ENCODE data around the gene TAC3.
"Not testable (repeated sequence)": the region's sequence is repeated elsewhere in the genome, so short reads cannot be mapped to it uniquely, and the experiment has no call there.

The TAC3 gene

GRCh38 chr12:56980268-56980667 is 36.1 kb downstream of the TAC3 start:
- DNase-seq, result no peak

- no peak for DNase-seq
These were observed 36.7 kb downstream of the TAC3 start for GRCh38 chr12:56979628-56980027.

- DNase-seq, result no peak
These were observed 37.8 kb downstream of the TAC3 start for GRCh38 chr12:56978397-56979138.

- not testable (repeated sequence) for DNase-seq
These were observed 39.0 kb downstream of the TAC3 start for GRCh38 chr12:56977361-56977760.

- DNase-seq, result not testable (repeated sequence)
These were observed 42.1 kb downstream of the TAC3 start for GRCh38 chr12:56974224-56974623.

GRCh38 chr12:56968910-56969309 is 47.4 kb downstream of the TAC3 start:
- DNase-seq, result not testable (repeated sequence)

GRCh38 chr12:56965997-56966642 is 50.2 kb downstream of the TAC3 start:
- not testable (repeated sequence) for DNase-seq

- not testable (repeated sequence) for DNase-seq
These were observed 51.2 kb downstream of the TAC3 start for GRCh38 chr12:56965124-56965523.

- DNase-seq, result not testable (repeated sequence)
These were observed 52.8 kb downstream of the TAC3 start for GRCh38 chr12:56963557-56963956.

GRCh38 chr12:56962247-56962646 is 54.1 kb downstream of the TAC3 start:
- not testable (repeated sequence) for DNase-seq

All from NCI-H1092 (cell line).